Daoy (cell line): Measurements from ENCODE around the gene DIRAS1. TPM values are rescaled to one million over a fixed set of nuclear protein-coding genes. Genes with fewer than 3 reads are reported as not detected.

Source experiments
- DNase-seq: peaks from one replicate; pipeline ENCODE4 v3.0.0-alpha.2; 2015; ENCODE audit warnings: low read depth
- total RNA-seq: library from RNA; depleted of rRNA; stranded (reverse); fragments of >200 nt; shearing (Covaris generic); gene quantifications from 2 replicates; pipeline ENCODE4 v1.2.3, GENCODE V29; 2014

Gene DIRAS1
- total RNA-seq, 1 experiment from 2014 or later = 0.63 TPM

- no peak for DNase-seq
Measured at GRCh38 chr19:2755448-2755705, 34.2 kb upstream of the DIRAS1 start.

- no peak for DNase-seq
Measured at GRCh38 chr19:2754659-2755447, 33.7 kb upstream of the DIRAS1 start.

GRCh38 chr19:2751438-2751830, 30.3 kb upstream of the DIRAS1 start:
- no peak for DNase-seq

GRCh38 chr19:2750808-2751437, 29.8 kb upstream of the DIRAS1 start:
- DNase-seq = no peak

- DNase-seq = no peak
Measured at GRCh38 chr19:2747349-2747748, 26.2 kb upstream of the DIRAS1 start.

- no peak for DNase-seq
Measured at GRCh38 chr19:2744113-2744512, 22.9 kb upstream of the DIRAS1 start.

- no peak for DNase-seq
Measured at GRCh38 chr19:2743099-2743498, 21.9 kb upstream of the DIRAS1 start.

GRCh38 chr19:2740314-2740656, 19.1 kb upstream of the DIRAS1 start:
- no peak for DNase-seq

GRCh38 chr19:2739602-2740313, 18.6 kb upstream of the DIRAS1 start, which contains the start of gene SLC39A3:
Gene SLC39A3, minus strand, starts transcription at chr19:2740017. Its CDS starts 2,760 bp downstream, at chr19:2737257.
- DNase-seq = peak; percentile 98

- no peak for DNase-seq
Measured at GRCh38 chr19:2736550-2737190, 15.5 kb upstream of the DIRAS1 start.

GRCh38 chr19:2735374-2735773, 14.2 kb upstream of the DIRAS1 start:
- no peak for DNase-seq

GRCh38 chr19:2734589-2735288, 13.6 kb upstream of the DIRAS1 start:
- no peak for DNase-seq

GRCh38 chr19:2733930-2734588, 12.9 kb upstream of the DIRAS1 start:
- DNase-seq = no peak

GRCh38 chr19:2732883-2733282, 11.7 kb upstream of the DIRAS1 start:
- DNase-seq = no peak

- DNase-seq = no peak
Measured at GRCh38 chr19:2732157-2732725, 11.1 kb upstream of the DIRAS1 start.

GRCh38 chr19:2731181-2731995, 10.2 kb upstream of the DIRAS1 start:
- no peak for DNase-seq

- DNase-seq = no peak
Measured at GRCh38 chr19:2729943-2730818, 9.0 kb upstream of the DIRAS1 start.

GRCh38 chr19:2728783-2729387, 7.7 kb upstream of the DIRAS1 start:
- no peak for DNase-seq

- peak; percentile 41 for DNase-seq
Measured at GRCh38 chr19:2727640-2727944, 6.4 kb upstream of the DIRAS1 start.
